Suprapubic skin (tissue), 4 donors: ENCODE data around the gene DZIP1L.

ENCODE experiments used
- CTCF ChIP-seq, 2 donors: fragments of 200-600 bp in 1 of 2; fragments of 450-650 bp in 1 of 2; sonication (generic) in 1 of 2; IDR thresholded peaks; one replicate each; pipeline ENCODE4 v1.5.1; 2016 to 2019; ENCODE audit warnings: antibody characterized with exemption in 2 of 2, mild to moderate bottlenecking in 1 of 2, moderate library complexity in 1 of 2
- EP300 ChIP-seq: sonication (generic); formaldehyde crosslinking; IDR thresholded peaks from one replicate; pipeline ENCODE4 v1.6.1; 2017; ENCODE audit warnings: antibody characterized with exemption
- POLR2A ChIP-seq, 2 donors: fragments of 450-650 bp; IDR thresholded peaks; one replicate each; pipeline ENCODE4 v1.6.1; 2017; ENCODE audit warnings: antibody characterized with exemption in 2 of 2, mild to moderate bottlenecking in 2 of 2, moderate library complexity in 2 of 2
- POLR2AphosphoS5 ChIP-seq, 3 donors: sonication (generic); formaldehyde crosslinking; IDR thresholded peaks; one replicate each; pipeline ENCODE4 v1.6.1; 2017; ENCODE audit warnings: antibody characterized with exemption in 3 of 3

GRCh38 chr3:138139691-138140090 lies 24.3 kb upstream of the DZIP1L start:
- TF ChIP-seq POLR2A (IDR thresholded peaks at IDR 0.05): no peak
- TF ChIP-seq CTCF (IDR thresholded peaks at IDR 0.05): no peak
- no peak for TF ChIP-seq POLR2AphosphoS5 (IDR thresholded peaks at IDR 0.05)
- TF ChIP-seq EP300: no peak
